H9 (cell line): ENCODE measurements around the gene OXTR. TPM values are rescaled to one million over a fixed set of nuclear protein-coding genes. Genes with fewer than 3 reads are reported as not detected.

Experiments used
- DNase-seq: peaks from one replicate; pipeline ENCODE4 v3.0.0-alpha.2; 2017
- H2AFZ ChIP-seq: one replicate; pipeline ENCODE4 v1.6.1; 2013; ENCODE audit warnings: mild to moderate bottlenecking, low read length, control low read depth, moderate library complexity
- H2AK5ac ChIP-seq: 2 replicates; pipeline ENCODE4 v1.6.1; 2013; ENCODE audit warnings: low read length, control low read depth, mixed read lengths; ENCODE audit not compliant: insufficient read length
- H2BK120ac ChIP-seq: one replicate; pipeline ENCODE4 v1.6.1; 2013; ENCODE audit warnings: low read depth, mild to moderate bottlenecking, low read length, control low read depth, inconsistent platforms; ENCODE audit not compliant: poor library complexity, severe bottlenecking
- H2BK12ac ChIP-seq: 2 replicates; pipeline ENCODE4 v1.6.1; 2013; ENCODE audit warnings: low read length, control low read depth, mixed read lengths, low read depth; ENCODE audit not compliant: insufficient read length
- H2BK15ac ChIP-seq: 2 replicates; pipeline ENCODE4 v1.6.1; 2013; ENCODE audit warnings: low read depth, low read length, control low read depth
- H2BK20ac ChIP-seq: one replicate; pipeline ENCODE4 v1.6.1; 2013; ENCODE audit warnings: low read depth, mild to moderate bottlenecking, low read length, control low read depth, inconsistent platforms; ENCODE audit not compliant: poor library complexity, severe bottlenecking
- H2BK5ac ChIP-seq: 2 replicates; pipeline ENCODE4 v1.6.1; 2013; ENCODE audit warnings: low read length, control low read depth, mixed read lengths; ENCODE audit not compliant: insufficient read length
- H3K14ac ChIP-seq: 2 replicates; pipeline ENCODE4 v1.6.1; 2013; ENCODE audit warnings: low read length, control low read depth; ENCODE audit not compliant: insufficient read depth
- H3K18ac ChIP-seq: 2 replicates; pipeline ENCODE4 v1.6.1; 2013; ENCODE audit warnings: low read depth, mild to moderate bottlenecking, mixed read lengths, low read length, control low read depth; ENCODE audit not compliant: insufficient read length
- H3K23ac ChIP-seq: 2 replicates; pipeline ENCODE4 v1.6.1; 2013; ENCODE audit warnings: low read length, control low read depth, mixed read lengths, low read depth; ENCODE audit not compliant: insufficient read length
- H3K23me2 ChIP-seq: 2 replicates; pipeline ENCODE4 v1.6.1; 2013; ENCODE audit warnings: low read depth, mild to moderate bottlenecking, mixed read lengths, low read length, control low read depth; ENCODE audit not compliant: insufficient read length, poor library complexity, severe bottlenecking
- H3K27ac ChIP-seq: 2 replicates; pipeline ENCODE4 v1.5.1; 2013; ENCODE audit warnings: low read length, control low read depth, mixed read lengths, low read depth; ENCODE audit not compliant: insufficient read length
- H3K27me3 ChIP-seq: 2 replicates; pipeline ENCODE4 v1.6.1; 2013; ENCODE audit warnings: low read length, control low read depth, inconsistent platforms; ENCODE audit not compliant: insufficient read depth
- H3K4ac ChIP-seq: 2 replicates; pipeline ENCODE4 v1.6.1; 2013; ENCODE audit warnings: low read depth, mild to moderate bottlenecking, control low read depth, inconsistent platforms, low read length, moderate library complexity
- H3K4me1 ChIP-seq: 2 replicates; pipeline ENCODE4 v1.6.1; 2013; ENCODE audit warnings: low read length, control low read depth, inconsistent platforms; ENCODE audit not compliant: insufficient read depth
- H3K4me2 ChIP-seq: 2 replicates; pipeline ENCODE4 v1.6.1; 2013; ENCODE audit warnings: low read length, control low read depth, mixed read lengths; ENCODE audit not compliant: insufficient read length, insufficient read depth
- H3K56ac ChIP-seq: 2 replicates; pipeline ENCODE4 v1.6.1; 2013; ENCODE audit warnings: low read depth, mild to moderate bottlenecking, mixed read lengths, low read length, control low read depth; ENCODE audit not compliant: insufficient read length
- H3K79me1 ChIP-seq: 2 replicates; pipeline ENCODE4 v1.6.1; 2013; ENCODE audit warnings: low read depth, mild to moderate bottlenecking, moderate library complexity, low read length, control low read depth, inconsistent platforms; ENCODE audit not compliant: insufficient read depth, poor library complexity, severe bottlenecking
- H3K79me2 ChIP-seq: 2 replicates; pipeline ENCODE4 v1.6.1; 2013; ENCODE audit warnings: low read length, control low read depth, inconsistent platforms; ENCODE audit not compliant: insufficient read depth
- H3K9ac ChIP-seq: 2 replicates; pipeline ENCODE4 v1.6.1; 2013; ENCODE audit warnings: low read length, control low read depth, mixed read lengths; ENCODE audit not compliant: insufficient read length; ENCODE audit errors: extremely low read depth
- H3K9me3 ChIP-seq: one replicate; pipeline ENCODE4 v1.6.1; 2013; ENCODE audit warnings: low read depth, low read length, inconsistent platforms; ENCODE audit not compliant: control insufficient read depth
- H3T11ph ChIP-seq: one replicate; pipeline ENCODE4 v1.6.1; 2013; ENCODE audit warnings: mild to moderate bottlenecking, low read length, control low read depth, inconsistent platforms
- H4K20me1 ChIP-seq: one replicate; pipeline ENCODE4 v1.6.1; 2013; ENCODE audit not compliant: control insufficient read depth, insufficient read length, insufficient read depth
- H4K5ac ChIP-seq: 2 replicates; pipeline ENCODE4 v1.6.1; 2013; ENCODE audit warnings: low read depth, mild to moderate bottlenecking, mixed read lengths, low read length, control low read depth; ENCODE audit not compliant: insufficient read length
- H4K8ac ChIP-seq: replicated peaks from 2 replicates; pipeline ENCODE4 v1.6.1; 2013; ENCODE audit warnings: low read length, control low read depth, mixed read lengths, low read depth; ENCODE audit not compliant: insufficient read length
- H4K91ac ChIP-seq: 2 replicates; pipeline ENCODE4 v1.6.1; 2013; ENCODE audit warnings: low read depth, mild to moderate bottlenecking, moderate library complexity, mixed read lengths, low read length, control low read depth; ENCODE audit not compliant: insufficient read length
- H3K27ac Mint-ChIP-seq, 3 experiments: 2 replicates in 2 of 3; 3 replicates in 1 of 3; pipeline ENCODE4 v1.8.0; 2020 to 2021; ENCODE audit warnings: mixed read lengths in 3 of 3, mild to moderate bottlenecking in 1 of 3, moderate library complexity in 1 of 3
- H3K27me3 Mint-ChIP-seq: 2 replicates; pipeline ENCODE4 v1.8.0; 2021; ENCODE audit warnings: low read depth, mild to moderate bottlenecking, moderate library complexity, mixed read lengths
- H3K36me3 Mint-ChIP-seq, 3 experiments: 2 replicates in 2 of 3; 3 replicates in 1 of 3; pipeline ENCODE4 v1.8.0; 2020 to 2021; ENCODE audit warnings: low read depth in 3 of 3, mixed read lengths in 3 of 3; ENCODE audit not compliant: insufficient read depth in 1 of 3
- H3K4me1 Mint-ChIP-seq, 2 experiments: 2 replicates each; pipeline ENCODE4 v1.8.0; 2020; ENCODE audit warnings: mixed read lengths in 2 of 2
- H3K4me3 Mint-ChIP-seq, 2 experiments: 2 replicates in 1 of 2; 3 replicates in 1 of 2; pipeline ENCODE4 v1.8.0; 2020 to 2021; ENCODE audit warnings: mild to moderate bottlenecking in 2 of 2, mixed read lengths in 2 of 2, moderate library complexity in 1 of 2
- H3K9me3 Mint-ChIP-seq, 2 experiments: 2 replicates in 1 of 2; 3 replicates in 1 of 2; pipeline ENCODE4 v1.8.0; 2020; ENCODE audit warnings: mild to moderate bottlenecking in 2 of 2, mixed read lengths in 2 of 2, moderate library complexity in 1 of 2
- CTCF ChIP-seq: fragments of 200-600 bp; sonication (generic); conservative IDR thresholded peaks from 3 replicates; pipeline ENCODE4 v1.8.0; 2021; ENCODE audit warnings: antibody characterized with exemption, mild to moderate bottlenecking
- WGBS: extraction: QIAGEN DNeasy Blood & Tissue Kit; methylation state at CpG from one replicate; pipeline ENCODE4 v1.1.7; 2013; ENCODE audit warnings: missing lambda C conversion rate, low lambda C conversion rate, mixed read lengths; ENCODE audit not compliant: insufficient read length; ENCODE audit errors: extremely low coverage; 5-methylcytosine and 5-hydroxymethylcytosine counted together
- total RNA-seq: library from RNA; stranded (reverse); gene quantifications from 2 replicates; pipeline ENCODE4 v1.2.1, GENCODE V29; 2021

OXTR gene
- total RNA-seq, 1 experiment from 2014 or later: 1.7 TPM

- no peaks in the 10 kb centered on the region for H3K9me3 ChIP-seq
- no peaks in the 10 kb centered on the region for H3K79me2 ChIP-seq
- no peak overlapping the region for H2BK15ac ChIP-seq
- H3K23me2 ChIP-seq: no peaks in the 10 kb centered on the region
- H3K9ac ChIP-seq: no peak overlapping the region
- no peak overlapping the region for H3K18ac ChIP-seq
- no peak overlapping the region for H2BK12ac ChIP-seq
- no peak overlapping the region for H3K27ac ChIP-seq
- H3K4me1 ChIP-seq: no peaks in the 10 kb centered on the region
- H3K79me1 ChIP-seq: no peaks in the 10 kb centered on the region
- TF ChIP-seq CTCF: no peak
- no CpG with 5 or more reads among the region's 7 CpGs for WGBS
- no peak overlapping the region for H2AK5ac ChIP-seq
- Mint-ChIP-seq H3K9me3 (peaks cover 1 to 3% of the 10 kb centered on the region in 2 experiments; a peak in 2 of 5 replicates), H3K27ac (no peak overlapping the region; a peak in 1 of 7 replicates), H3K4me1 (no peaks in the 10 kb centered on the region), H3K4me3 (no peak overlapping the region), H3K36me3 (no peaks in the 10 kb centered on the region), H3K27me3 (peaks cover 3% of the 10 kb centered on the region; the same call in 1 of the 2 replicates)
- H3K56ac ChIP-seq: no peak overlapping the region
- H3K27me3 ChIP-seq: no peaks in the 10 kb centered on the region
- no peak overlapping the region for H3K23ac ChIP-seq
- H4K5ac ChIP-seq: no peak overlapping the region
- H3K4ac ChIP-seq: no peak overlapping the region
- H3T11ph ChIP-seq: no peak overlapping the region
- H3K14ac ChIP-seq: no peak overlapping the region
- no peak overlapping the region for H4K8ac ChIP-seq
- H2AFZ ChIP-seq: no peak overlapping the region
- no peak overlapping the region for H4K91ac ChIP-seq
- no peak overlapping the region for H2BK20ac ChIP-seq
- H4K20me1 ChIP-seq: no peaks in the 10 kb centered on the region
- no peak overlapping the region for H2BK5ac ChIP-seq
- no peak for DNase-seq
- H3K4me2 ChIP-seq: no peak overlapping the region
- no peak overlapping the region for H2BK120ac ChIP-seq
Measured at GRCh38 chr3:8793242-8793641, 23.8 kb upstream of the OXTR start.
